ENCODE measurements around the gene CABLES1.

- no peak for TF ChIP-seq EZH2phosphoT487 (IDR thresholded peaks at IDR 0.05; ENCODE audit: insufficient read depth, low read depth)
- TF ChIP-seq EZH2 (IDR thresholded peaks at IDR 0.05; ENCODE audit: insufficient read depth, poor library complexity, severe bottlenecking), result no peak
These were observed 156.3 kb downstream of the CABLES1 start for GRCh38 chr18:23291456-23292205.

All from GM23248 (cell line).